Endothelial cell of hepatic sinusoid (primary cell): Measurements from ENCODE around the gene ZNF710.
"Not testable (repeated sequence)": the region's sequence is repeated elsewhere in the genome, so short reads cannot be mapped to it uniquely, and the experiment has no call there.

Experiments
- in situ Hi-C: cut with HindIII; loops from 2 replicates; pipeline ENCODE4 v1.10.0; 2017; ENCODE audit warnings: low sequenced_read_pairs

Gene ZNF710

GRCh38 chr15:90055182-90055581, 54.1 kb downstream of the ZNF710 start:
- in situ Hi-C loops: no loop called here

GRCh38 chr15:90056529-90056928, 55.4 kb downstream of the ZNF710 start:
- in situ Hi-C loops: no loop called here

- in situ Hi-C loops: no loop called here
These were observed 57.2 kb downstream of the ZNF710 start for GRCh38 chr15:90058308-90058707.

- in situ Hi-C loops: no loop called here
These were observed 57.7 kb downstream of the ZNF710 start for GRCh38 chr15:90058775-90059174.

GRCh38 chr15:90059208-90059985, 58.3 kb downstream of the ZNF710 start:
- in situ Hi-C loops: no loop called here

GRCh38 chr15:90060797-90061196, 59.7 kb downstream of the ZNF710 start:
- in situ Hi-C loops: no loop called here

GRCh38 chr15:90062023-90062442, 60.9 kb downstream of the ZNF710 start:
- in situ Hi-C loops: no loop called here

GRCh38 chr15:90062462-90062932, 61.4 kb downstream of the ZNF710 start:
- in situ Hi-C loops: no loop called here

- in situ Hi-C loops: no loop called here
These were observed 62.0 kb downstream of the ZNF710 start for GRCh38 chr15:90062973-90063769.

GRCh38 chr15:90063770-90064247, 62.7 kb downstream of the ZNF710 start:
- in situ Hi-C loops: no loop called here

GRCh38 chr15:90064911-90065681, 64.0 kb downstream of the ZNF710 start:
- in situ Hi-C loops: loop anchor here (5.0 kb wide), 1 partner anchor 37 kb away; the partner anchor contains the start of gene IDH2

- in situ Hi-C loops: loop anchor here (5.0 kb wide), 1 partner anchor 37 kb away; the partner anchor contains the start of gene IDH2
These were observed 64.5 kb downstream of the ZNF710 start for GRCh38 chr15:90065682-90066049.

- in situ Hi-C loops: loop anchor here (5.0 kb wide), 1 partner anchor 35 kb away; the partner anchor contains the start of gene IDH2
These were observed 66.2 kb downstream of the ZNF710 start for GRCh38 chr15:90067181-90067952.

GRCh38 chr15:90067953-90068606, 67.0 kb downstream of the ZNF710 start:
- in situ Hi-C loops: loop anchor here (5.0 kb wide), 1 partner anchor 34 kb away; the partner anchor contains the start of gene IDH2

GRCh38 chr15:90070623-90071022, 69.5 kb downstream of the ZNF710 start:
- in situ Hi-C loops: not testable (repeated sequence)

GRCh38 chr15:90071220-90071807, 70.2 kb downstream of the ZNF710 start:
- in situ Hi-C loops: no loop called here

GRCh38 chr15:90072978-90073640, 72.0 kb downstream of the ZNF710 start:
- in situ Hi-C loops: no loop called here

- in situ Hi-C loops: no loop called here
These were observed 72.9 kb downstream of the ZNF710 start for GRCh38 chr15:90074023-90074422.

- in situ Hi-C loops: no loop called here
These were observed 73.8 kb downstream of the ZNF710 start for GRCh38 chr15:90074916-90075315.
